ENCODE measurements around the gene OR4E1.
A peak's percentile ranks its signal among the peaks of the same experiment; 100 is the strongest.
"Not testable (repeated sequence)": the region's sequence is repeated elsewhere in the genome, so short reads cannot be mapped to it uniquely, and the experiment has no call there.

The OR4E1 gene

GRCh38 chr14:21673718-21674117 lies at the start of gene OR4E1:
Gene OR4E1 (minus strand): TSS chr14:21673818. CDS start chr14:21670935, 2,883 bp downstream.
- no peak for DNase-seq (ENCODE audit: low read depth)

- no peak for DNase-seq (ENCODE audit: low read depth)
Observed at GRCh38 chr14:21721504-21721903, 47.9 kb upstream of the OR4E1 start.

GRCh38 chr14:21719841-21720240 lies 46.2 kb upstream of the OR4E1 start:
- no peak for DNase-seq (ENCODE audit: low read depth)

- no peak for DNase-seq (ENCODE audit: low read depth)
Observed at GRCh38 chr14:21714318-21714929, 40.8 kb upstream of the OR4E1 start.

- DNase-seq (ENCODE audit: low read depth), result no peak
Observed at GRCh38 chr14:21712036-21712435, 38.4 kb upstream of the OR4E1 start.

- peak; percentile 6 for DNase-seq (ENCODE audit: low read depth)
Observed at GRCh38 chr14:21711360-21711961, 37.8 kb upstream of the OR4E1 start.

GRCh38 chr14:21704338-21704737 lies 30.7 kb upstream of the OR4E1 start:
- no peak for DNase-seq (ENCODE audit: low read depth)

- no peak for DNase-seq (ENCODE audit: low read depth)
Observed at GRCh38 chr14:21703357-21704326, 30.0 kb upstream of the OR4E1 start.

GRCh38 chr14:21702316-21702715 lies 28.7 kb upstream of the OR4E1 start:
- DNase-seq (ENCODE audit: low read depth), result no peak

- DNase-seq (ENCODE audit: low read depth), result no peak
Observed at GRCh38 chr14:21699551-21699950, 25.9 kb upstream of the OR4E1 start.

GRCh38 chr14:21698538-21698937 lies 24.9 kb upstream of the OR4E1 start:
- not testable (repeated sequence) for DNase-seq (ENCODE audit: low read depth)

- DNase-seq (ENCODE audit: low read depth), result not testable (repeated sequence)
Observed at GRCh38 chr14:21697662-21698061, 24.0 kb upstream of the OR4E1 start.

GRCh38 chr14:21694425-21694824 lies 20.8 kb upstream of the OR4E1 start:
- no peak for DNase-seq (ENCODE audit: low read depth)

GRCh38 chr14:21686468-21686867 lies 12.8 kb upstream of the OR4E1 start:
- DNase-seq (ENCODE audit: low read depth), result no peak

GRCh38 chr14:21680072-21680471 lies 6.5 kb upstream of the OR4E1 start:
- DNase-seq (ENCODE audit: low read depth), result no peak

- no peak for DNase-seq (ENCODE audit: low read depth)
Observed at GRCh38 chr14:21675566-21675965, 1.9 kb upstream of the OR4E1 start.

- no peak for DNase-seq (ENCODE audit: low read depth)
Observed at GRCh38 chr14:21672116-21672515, 1.5 kb downstream of the OR4E1 start.

GRCh38 chr14:21671371-21671770 lies 2.2 kb downstream of the OR4E1 start:
- no peak for DNase-seq (ENCODE audit: low read depth)

- no peak for DNase-seq (ENCODE audit: low read depth)
Observed at GRCh38 chr14:21669284-21669683, 4.3 kb downstream of the OR4E1 start.

- DNase-seq (ENCODE audit: low read depth), result no peak
Observed at GRCh38 chr14:21668377-21668776, 5.2 kb downstream of the OR4E1 start.

- DNase-seq (ENCODE audit: low read depth), result no peak
Observed at GRCh38 chr14:21656980-21657379, 16.6 kb downstream of the OR4E1 start.

GRCh38 chr14:21654215-21654614 lies 19.4 kb downstream of the OR4E1 start:
- no peak for DNase-seq (ENCODE audit: low read depth)

GRCh38 chr14:21653331-21653885 lies 20.2 kb downstream of the OR4E1 start, which contains the start of gene OR4E2:
Gene OR4E2 (plus strand): TSS chr14:21653835. CDS start chr14:21665083, 11,248 bp downstream.
- no peak for DNase-seq (ENCODE audit: low read depth)

Data from fibroblast of gingiva (primary cell).